GM18951 (cell line): ENCODE measurements around the gene NUP210.

Experiments used
- POLR2A ChIP-seq: IDR thresholded peaks from 4 replicates; pipeline ENCODE4 v1.6.1; 2011; ENCODE audit warnings: mild to moderate bottlenecking; ENCODE audit not compliant: insufficient read length, insufficient read depth; ENCODE audit errors: extremely low read depth
- in situ Hi-C: fragments of 300-500 bp; cut with MboI; formaldehyde crosslinking; loops from one replicate; pipeline ENCODE4 v1.12.0; 2022; ENCODE audit warnings: low sequenced_read_pairs, mixed read lengths, inconsistent platforms; ENCODE audit not compliant: unreplicated experiment

NUP210 gene

DNA sequence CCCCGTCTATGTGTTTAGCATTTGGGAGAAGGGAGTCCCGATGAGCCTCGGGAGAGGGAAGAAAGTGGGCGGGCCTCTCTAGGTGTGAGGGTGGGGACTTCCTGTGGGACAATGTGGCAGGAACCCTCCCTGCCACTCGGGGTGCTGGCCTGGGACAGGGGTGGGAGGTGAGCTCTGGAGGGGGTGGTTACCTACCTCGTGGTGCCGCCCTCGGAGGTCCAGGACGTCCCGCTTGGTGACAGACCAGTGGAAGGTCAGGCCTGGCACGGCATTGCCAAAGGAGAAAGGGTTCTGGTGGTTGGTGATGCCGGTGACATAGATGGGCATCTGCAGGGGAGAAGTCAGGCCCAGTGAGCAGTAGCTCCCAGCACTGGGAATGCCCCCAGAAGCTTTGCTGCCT is 83.5 kb downstream of the NUP210 start:
- in situ Hi-C loops = no loop called here

DNA sequence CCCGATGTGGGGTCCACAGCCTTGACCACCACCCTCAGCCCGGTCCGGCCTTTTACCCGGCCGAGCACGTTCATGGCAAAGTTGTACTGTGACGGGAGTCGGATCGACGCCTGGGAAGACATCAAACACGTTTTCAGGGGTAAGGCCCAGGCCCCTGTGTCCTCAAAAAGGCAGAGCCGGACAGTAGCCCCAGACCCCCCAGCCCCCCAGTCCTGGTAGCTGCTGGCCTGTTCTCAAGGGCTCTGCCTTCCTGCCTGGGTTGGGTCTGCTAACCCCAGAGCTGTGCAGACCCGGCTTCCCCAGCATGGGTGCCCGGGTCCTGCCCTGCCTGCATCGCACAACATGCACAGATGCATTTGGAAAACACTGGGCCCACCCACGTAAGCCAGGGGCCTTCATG is 84.6 kb downstream of the NUP210 start:
- in situ Hi-C loops = no loop called here
- TF ChIP-seq POLR2A = no peak

More for the DNA sequence above, 83.5 kb downstream of the NUP210 start:
- TF ChIP-seq POLR2A = no peak

DNA sequence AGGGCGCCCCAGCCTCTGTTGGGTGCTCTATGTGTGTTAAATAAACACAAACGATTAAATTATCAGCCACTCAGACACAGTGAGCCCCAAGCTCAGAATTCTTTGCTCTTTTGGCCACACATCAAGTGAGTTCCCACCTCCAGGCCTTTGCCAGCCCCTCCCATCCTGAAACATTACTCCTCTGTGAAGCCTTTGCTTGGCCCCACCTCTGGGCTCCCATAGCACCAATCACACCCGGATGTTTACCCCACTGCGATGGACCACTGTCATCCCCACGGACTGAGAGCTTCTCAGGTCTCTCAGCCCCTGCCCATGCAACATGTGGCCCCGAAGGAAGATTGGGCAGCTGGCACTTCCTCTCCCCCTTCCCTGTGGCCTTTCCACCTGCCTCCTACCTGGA is 85.1 kb downstream of the NUP210 start:
- TF ChIP-seq POLR2A = no peak
- in situ Hi-C loops = no loop called here

DNA sequence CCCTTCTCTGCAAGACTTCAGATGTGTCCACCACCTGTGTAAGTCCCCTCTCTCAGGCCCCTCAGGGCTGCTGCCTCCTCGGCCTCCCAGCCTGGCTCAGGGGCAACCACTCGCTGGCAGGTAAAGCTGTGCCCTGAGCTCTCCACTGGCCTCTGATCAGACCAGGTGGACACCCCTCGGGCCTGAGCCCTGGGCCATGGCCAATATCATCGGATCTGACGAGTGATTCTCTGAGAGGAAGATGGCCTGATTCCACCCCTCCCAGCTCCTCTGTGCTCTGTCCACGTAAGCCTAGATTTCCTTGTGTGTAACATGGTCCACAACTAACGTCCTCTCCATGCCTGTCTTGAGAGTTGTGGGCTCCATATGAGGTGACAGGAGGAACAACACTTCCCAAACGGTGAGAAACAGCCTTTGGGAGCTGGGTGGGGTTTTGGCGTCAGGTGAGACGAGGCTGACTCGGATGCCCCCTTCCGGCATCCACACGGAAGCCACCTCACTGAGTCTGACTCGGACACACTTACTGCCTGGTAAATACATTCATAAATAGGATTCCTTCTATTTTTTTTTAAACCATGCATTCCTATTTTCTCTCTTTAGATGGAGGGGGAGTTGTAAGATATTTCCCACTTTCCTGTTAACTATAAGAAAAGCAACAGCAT is 86.8 kb downstream of the NUP210 start:
- in situ Hi-C loops = no loop called here

DNA sequence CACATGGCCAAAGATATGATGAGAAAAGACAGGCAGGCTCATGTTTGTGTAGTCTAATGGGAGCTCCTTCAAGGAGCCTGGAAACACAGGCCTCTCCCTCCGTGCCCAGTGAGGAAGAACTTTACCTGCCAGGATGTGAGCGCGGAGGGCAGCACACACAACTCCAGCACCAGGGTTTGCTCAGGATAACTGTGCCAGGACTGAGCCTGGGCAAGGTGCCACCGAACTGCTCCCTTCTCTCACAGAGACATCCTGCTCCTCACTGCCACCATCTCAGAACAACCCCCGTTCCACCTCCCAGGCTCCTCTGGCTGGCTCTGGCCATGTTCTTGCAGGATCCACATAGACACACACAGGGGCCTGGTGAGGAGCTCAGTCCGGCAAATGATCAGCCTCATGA is 87.4 kb downstream of the NUP210 start:
- in situ Hi-C loops = no loop called here
- peak; percentile 10 for TF ChIP-seq POLR2A

More for the DNA sequence above, 86.8 kb downstream of the NUP210 start:
- TF ChIP-seq POLR2A = no peak

DNA sequence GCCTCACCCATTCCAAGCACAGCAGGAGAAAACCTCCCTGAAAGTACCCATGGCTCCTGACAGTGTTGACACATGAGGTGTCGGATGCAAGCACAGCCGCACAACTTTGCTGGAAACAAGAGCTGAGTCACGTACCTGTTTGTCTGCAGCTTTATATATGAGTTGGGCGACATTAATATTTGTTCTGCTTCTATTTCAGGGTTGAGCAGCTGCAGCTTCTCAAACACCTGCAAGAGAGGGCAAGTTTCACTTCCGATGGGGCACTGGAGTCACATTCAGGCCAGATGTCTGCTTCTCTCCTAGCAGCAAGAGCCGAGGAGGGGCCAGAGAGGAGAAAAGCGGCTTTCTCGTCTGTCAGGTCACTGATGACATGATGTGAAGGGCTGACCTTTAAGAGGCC is 88.0 kb downstream of the NUP210 start:
- TF ChIP-seq POLR2A = peak; percentile 29
- in situ Hi-C loops = no loop called here

DNA sequence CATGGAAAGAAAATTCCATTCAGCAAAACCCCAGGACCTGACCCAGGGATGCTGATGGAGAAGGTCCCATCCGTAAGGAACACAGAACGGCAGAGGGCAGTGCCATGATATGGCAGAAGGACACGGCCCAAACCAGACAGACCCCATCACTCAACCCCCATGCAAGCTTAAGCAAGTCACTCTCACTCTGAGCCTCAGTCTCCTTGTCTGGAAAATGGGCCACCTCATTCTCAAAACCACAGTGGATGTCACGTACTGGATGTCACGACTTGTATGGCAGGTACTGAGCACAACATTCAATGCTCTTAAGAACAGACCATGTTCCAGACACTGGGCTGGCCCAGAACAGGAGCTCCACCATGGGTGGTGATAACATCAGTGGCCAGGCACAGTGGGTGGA is 90.4 kb downstream of the NUP210 start:
- no peak for TF ChIP-seq POLR2A

DNA sequence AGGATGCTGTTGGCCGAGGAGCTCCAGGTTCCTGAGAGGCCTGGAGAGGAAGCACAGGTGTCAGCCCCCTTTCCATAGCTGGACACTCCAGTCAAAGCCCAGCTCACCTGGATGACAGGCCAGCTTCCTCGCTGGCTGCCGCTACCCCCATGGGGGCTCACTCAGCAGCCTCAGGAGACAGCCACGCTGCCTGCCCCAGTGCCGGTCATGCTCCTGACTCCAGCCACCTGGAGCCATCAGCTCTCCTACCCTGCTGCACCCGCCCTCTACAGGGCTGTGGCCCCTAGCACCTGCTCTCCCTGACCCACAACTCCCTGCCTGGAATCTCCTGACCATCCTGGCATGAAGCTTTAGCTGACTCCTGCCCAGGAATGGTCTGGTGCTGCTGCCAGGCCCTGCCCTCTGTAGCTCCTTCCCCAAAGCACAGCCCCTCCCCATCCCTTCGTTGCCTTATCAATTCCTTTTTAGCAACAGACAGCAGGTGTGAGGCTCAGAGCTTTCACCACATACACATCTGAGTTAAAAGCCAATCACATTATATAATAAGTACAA is 94.2 kb downstream of the NUP210 start:
- in situ Hi-C loops = no loop called here
- TF ChIP-seq POLR2A = no peak

More for the DNA sequence above, 90.4 kb downstream of the NUP210 start:
- in situ Hi-C loops = no loop called here

DNA sequence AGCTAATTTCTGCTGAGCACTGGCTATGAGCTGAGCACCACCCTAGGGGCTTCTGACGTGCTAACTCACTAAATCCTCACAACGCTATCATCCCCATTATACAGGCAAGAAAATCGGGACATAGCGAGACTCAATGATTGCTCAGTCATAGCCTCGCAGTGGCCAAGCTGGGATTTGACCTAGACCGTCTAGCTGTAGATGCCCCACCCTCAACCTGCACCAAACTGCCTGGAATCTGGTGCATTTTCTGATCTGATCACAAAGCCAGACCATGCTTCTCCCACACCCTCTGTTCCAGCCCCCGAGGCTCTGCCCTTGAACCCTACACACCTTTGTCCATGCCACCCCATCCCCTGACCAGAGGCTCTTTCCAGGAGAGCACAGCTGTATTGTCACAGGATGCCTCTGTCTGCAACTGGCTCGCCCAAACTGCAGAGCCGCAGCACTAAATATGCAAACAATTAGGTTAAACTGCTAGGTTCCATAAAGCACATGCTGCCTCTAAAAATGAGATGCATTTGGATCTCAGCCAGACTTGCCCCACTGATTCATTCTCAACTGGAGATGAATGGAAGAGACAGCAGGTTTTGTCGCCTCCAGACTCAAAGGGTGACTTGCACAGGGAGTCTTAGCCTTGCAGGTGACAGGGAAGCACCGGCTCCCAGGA is 95.2 kb downstream of the NUP210 start:
- TF ChIP-seq POLR2A = no peak
- in situ Hi-C loops = no loop called here

DNA sequence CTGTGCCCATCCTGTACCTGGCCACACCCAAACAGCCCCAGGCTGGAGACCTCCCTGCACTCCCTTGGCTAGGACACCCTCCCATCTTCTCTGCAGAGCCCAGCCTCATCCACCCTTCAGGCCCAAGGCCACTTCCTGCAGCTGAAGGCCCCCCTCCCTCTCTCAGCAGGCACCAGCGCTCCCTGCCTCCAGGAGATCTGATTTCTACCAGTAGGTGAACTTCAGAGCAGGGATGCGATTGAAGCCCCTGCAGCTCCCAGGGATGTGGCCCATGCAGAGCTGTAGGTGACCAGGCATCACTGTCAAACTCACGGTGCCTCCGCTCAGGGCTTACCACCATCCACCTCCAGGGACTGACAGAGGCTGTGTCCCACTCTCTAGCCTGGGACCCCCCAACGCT is 96.3 kb downstream of the NUP210 start:
- in situ Hi-C loops = no loop called here
- no peak for TF ChIP-seq POLR2A

DNA sequence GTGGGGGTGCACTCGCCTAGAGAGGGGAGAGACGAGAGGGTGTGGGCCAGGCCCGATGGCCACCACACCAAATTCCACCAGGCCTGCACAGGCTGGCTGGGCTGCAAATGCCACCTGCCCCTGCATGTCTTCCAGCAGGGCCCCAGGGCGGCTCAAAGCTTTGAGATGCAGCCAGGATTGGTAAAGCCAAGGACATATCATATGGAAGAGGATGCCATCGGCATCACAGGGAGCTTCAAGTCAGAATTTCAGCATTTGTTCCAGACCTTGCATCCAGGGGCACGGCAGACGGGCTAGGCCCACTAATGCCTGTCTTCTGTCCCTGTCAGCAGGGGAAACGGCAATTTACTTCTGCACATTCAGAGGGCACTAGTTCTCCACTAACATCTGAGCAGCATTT is 97.8 kb downstream of the NUP210 start:
- no peak for TF ChIP-seq POLR2A
- in situ Hi-C loops = no loop called here

DNA sequence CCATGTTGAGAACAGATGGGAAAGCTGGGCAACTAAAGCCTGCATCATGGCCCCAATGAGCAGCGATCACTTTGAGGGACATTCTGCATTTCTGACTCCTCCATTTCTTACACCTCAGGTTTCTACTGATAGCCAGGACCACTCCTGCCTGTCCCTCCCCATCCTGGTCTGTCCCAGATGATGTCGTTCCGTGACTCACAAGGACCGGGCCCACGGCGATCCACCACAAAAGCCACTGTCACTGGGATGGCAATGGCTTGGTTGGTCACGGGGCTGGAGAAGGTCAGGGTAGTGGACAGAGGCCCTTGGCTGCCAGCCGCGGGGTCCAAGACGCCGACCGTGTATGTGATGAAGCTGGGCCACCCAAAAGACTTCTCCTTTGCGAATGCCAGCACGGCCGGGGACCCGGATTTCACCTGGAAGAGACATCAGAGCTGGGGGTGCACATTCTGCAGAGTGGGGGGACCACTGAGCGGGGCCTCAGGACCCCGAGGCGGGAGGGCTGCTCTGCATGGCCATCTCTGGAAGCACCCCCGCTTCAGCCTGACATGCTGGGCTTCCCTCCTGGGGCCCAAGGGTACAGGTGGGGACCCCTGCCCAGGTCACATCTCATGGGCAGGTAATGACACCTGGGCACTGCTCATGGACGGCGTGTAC is 100.4 kb downstream of the NUP210 start:
- TF ChIP-seq POLR2A = no peak
- in situ Hi-C loops = no loop called here

DNA sequence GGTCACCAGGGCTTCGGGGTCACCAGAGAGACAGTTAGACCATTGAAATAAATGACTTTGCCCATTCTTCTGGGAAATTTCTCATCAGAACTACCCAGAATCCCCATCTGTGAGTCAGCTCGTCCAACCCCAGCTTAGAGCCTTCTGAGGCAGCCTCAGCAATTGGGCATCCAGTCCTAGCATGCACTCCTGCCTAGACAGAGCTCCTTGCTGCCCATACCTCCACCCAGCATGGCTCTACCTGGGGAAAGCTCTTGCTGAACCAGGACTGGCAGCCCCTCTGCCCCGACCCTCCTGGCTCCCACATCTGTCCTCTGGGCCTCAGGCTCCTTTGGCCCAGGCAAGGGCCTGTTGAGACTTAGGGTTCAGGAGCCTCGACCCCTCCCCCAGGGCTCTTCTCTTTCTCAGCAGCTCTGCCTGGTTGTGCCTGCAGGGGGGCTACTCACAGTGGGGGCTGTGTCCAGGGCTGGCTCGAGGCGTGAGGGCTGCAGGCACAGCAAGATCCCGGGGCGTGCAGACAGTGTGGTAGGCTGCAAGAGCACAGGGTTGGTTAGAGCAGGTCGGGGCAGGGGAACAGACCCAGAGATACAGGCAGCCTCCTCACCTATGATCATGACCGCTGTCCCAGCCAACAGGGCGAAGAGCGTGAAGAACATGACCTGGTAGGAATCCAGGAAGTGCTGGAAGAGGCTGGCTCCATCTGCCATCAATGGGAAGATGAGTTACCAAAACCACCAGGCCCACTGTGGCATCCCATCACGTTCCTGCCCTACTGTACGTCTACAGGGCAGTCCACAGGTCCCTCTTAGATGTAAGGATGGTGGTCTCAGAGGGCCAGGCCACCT is 101.3 kb downstream of the NUP210 start:
- no peak for TF ChIP-seq POLR2A
- in situ Hi-C loops = no loop called here
